ENCODE measurements around the gene ELK3.

Gene ELK3

GRCh38 chr12:96213869-96214268 is 19.7 kb downstream of the ELK3 start:
- DNase-seq: no peak

- no peak for DNase-seq
These were observed 21.7 kb downstream of the ELK3 start for GRCh38 chr12:96215919-96216273.

GRCh38 chr12:96218989-96219678 is 25.0 kb downstream of the ELK3 start:
- DNase-seq: no peak

- no peak for DNase-seq
These were observed 25.6 kb downstream of the ELK3 start for GRCh38 chr12:96219700-96220206.

GRCh38 chr12:96220902-96221301 is 26.7 kb downstream of the ELK3 start:
- DNase-seq: no peak

GRCh38 chr12:96221391-96221790 is 27.2 kb downstream of the ELK3 start:
- no peak for DNase-seq

- DNase-seq: no peak
These were observed 29.4 kb downstream of the ELK3 start for GRCh38 chr12:96223411-96224218.

GRCh38 chr12:96224219-96224615 is 30.0 kb downstream of the ELK3 start:
- no peak for DNase-seq

- peak in 1 of 2 experiments; percentile 34 for DNase-seq
These were observed 31.1 kb downstream of the ELK3 start for GRCh38 chr12:96225044-96225855.

- no peak for DNase-seq
These were observed 31.8 kb downstream of the ELK3 start for GRCh38 chr12:96225994-96226399.

GRCh38 chr12:96226401-96226800 is 32.2 kb downstream of the ELK3 start:
- DNase-seq: no peak

- no peak for DNase-seq
These were observed 32.7 kb downstream of the ELK3 start for GRCh38 chr12:96226801-96227348.

- no peak for DNase-seq
These were observed 33.4 kb downstream of the ELK3 start for GRCh38 chr12:96227365-96228106.

- no peak for DNase-seq
These were observed 34.5 kb downstream of the ELK3 start for GRCh38 chr12:96228566-96229248.

GRCh38 chr12:96230646-96231045 is 36.5 kb downstream of the ELK3 start:
- DNase-seq: no peak

- no peak for DNase-seq
These were observed 39.0 kb downstream of the ELK3 start for GRCh38 chr12:96233168-96233567.

GRCh38 chr12:96233939-96234461 is 39.8 kb downstream of the ELK3 start:
- peak; percentile 46 for DNase-seq

GRCh38 chr12:96234591-96235483 is 40.7 kb downstream of the ELK3 start:
- no peak for DNase-seq

GRCh38 chr12:96235484-96235826 is 41.3 kb downstream of the ELK3 start:
- no peak for DNase-seq

- DNase-seq: no peak
These were observed 42.1 kb downstream of the ELK3 start for GRCh38 chr12:96236221-96236822.
